Neural cell (in vitro differentiated cells): ENCODE data around the gene C1QTNF7. TPM values are rescaled to one million over a fixed set of nuclear protein-coding genes. Genes with fewer than 3 reads are reported as not detected.

ENCODE experiments used
- H2AFZ ChIP-seq: fragments of 200-600, 300-800 bp; sonication (generic), shearing (Covaris generic); 2 replicates; pipeline ENCODE4 v1.6.0; 2014; ENCODE audit warnings: low read depth, mild to moderate bottlenecking, antibody characterized with exemption, low read length, moderate library complexity
- H3F3A ChIP-seq: fragments of 200-600 bp; shearing (Covaris generic); 2 replicates; pipeline ENCODE4 v1.6.1; 2016; ENCODE audit warnings: mild to moderate bottlenecking, moderate library complexity, mixed read lengths, antibody characterized with exemption, low read length; ENCODE audit not compliant: insufficient read depth, poor library complexity, severe bottlenecking
- H3K27ac ChIP-seq: fragments of 200-600, 300-800 bp; sonication (generic), shearing (Covaris generic); 2 replicates; pipeline ENCODE4 v1.5.1; 2014; ENCODE audit warnings: mild to moderate bottlenecking, low read length, moderate library complexity
- H3K27me3 ChIP-seq: fragments of 300-800, 200-600 bp; sonication (generic), shearing (Covaris generic); 2 replicates; pipeline ENCODE4 v1.6.0; 2014; ENCODE audit warnings: mild to moderate bottlenecking, low read depth, low read length, moderate library complexity; ENCODE audit not compliant: insufficient read depth
- H3K36me3 ChIP-seq: fragments of 300-800, 200-600 bp; sonication (generic), shearing (Covaris generic); 2 replicates; pipeline ENCODE4 v1.5.1; 2014; ENCODE audit warnings: mild to moderate bottlenecking, antibody characterized with exemption, low read length, moderate library complexity; ENCODE audit not compliant: insufficient read depth
- H3K4me2 ChIP-seq: fragments of 300-800, 200-600 bp; sonication (generic), shearing (Covaris generic); 2 replicates; pipeline ENCODE4 v1.6.0; 2014; ENCODE audit warnings: mild to moderate bottlenecking, low read length
- H3K4me3 ChIP-seq: fragments of 300-800, 200-600 bp; sonication (generic), shearing (Covaris generic); 2 replicates; pipeline ENCODE4 v1.5.1; 2014; ENCODE audit warnings: mild to moderate bottlenecking, low read length, moderate library complexity
- H3K79me2 ChIP-seq: fragments of 200-600 bp; shearing (Covaris generic); replicated peaks from 2 replicates; pipeline ENCODE4 v1.6.0; 2014; ENCODE audit warnings: mild to moderate bottlenecking, low read length, moderate library complexity; ENCODE audit not compliant: insufficient read depth
- H3K9ac ChIP-seq: fragments of 300-800, 200-600 bp; sonication (generic), shearing (Covaris generic); 2 replicates; pipeline ENCODE4 v1.6.1; 2016; ENCODE audit warnings: mild to moderate bottlenecking, low read length, mixed read lengths
- H3K9me2 ChIP-seq: fragments of 200-600 bp; shearing (Covaris generic); 2 replicates; pipeline ENCODE4 v1.6.1; 2016; ENCODE audit warnings: mild to moderate bottlenecking, low read length, mixed read lengths; ENCODE audit not compliant: insufficient read depth
- H3K9me3 ChIP-seq: fragments of 200-600, 300-800 bp; sonication (generic), shearing (Covaris generic); 2 replicates; pipeline ENCODE4 v1.6.1; 2016; ENCODE audit warnings: mild to moderate bottlenecking, mixed run types, low read length, moderate library complexity, mixed read lengths
- H4K20me1 ChIP-seq: fragments of 200-600 bp; shearing (Covaris generic); 2 replicates; pipeline ENCODE4 v1.6.1; 2016; ENCODE audit warnings: mild to moderate bottlenecking, mixed run types; ENCODE audit not compliant: insufficient read depth
- EP300 ChIP-seq: fragments of 450-650 bp; conservative IDR thresholded peaks from 2 replicates; pipeline ENCODE4 v1.6.1; 2014; ENCODE audit warnings: antibody characterized with exemption, mild to moderate bottlenecking, moderate library complexity; ENCODE audit not compliant: poor library complexity, severe bottlenecking
- EZH2 ChIP-seq: fragments of 200-600, 300-800 bp; shearing (Covaris generic), sonication (generic); IDR thresholded peaks from 2 replicates; pipeline ENCODE4 v1.6.1; 2014; ENCODE audit warnings: antibody characterized with exemption, low read length, borderline replicate concordance, mild to moderate bottlenecking; ENCODE audit not compliant: insufficient read depth, poor library complexity, severe bottlenecking
- MXI1 ChIP-seq: fragments of 450-650 bp; conservative IDR thresholded peaks from 2 replicates; pipeline ENCODE4 v1.6.1; 2014; ENCODE audit warnings: antibody characterized with exemption, mild to moderate bottlenecking; ENCODE audit not compliant: poor library complexity, severe bottlenecking
- POLR2AphosphoS5 ChIP-seq: IDR thresholded peaks from 2 replicates; pipeline ENCODE4 v1.6.1; 2012
- RAD21 ChIP-seq: fragments of 450-650 bp; conservative IDR thresholded peaks from 2 replicates; pipeline ENCODE4 v1.6.1; 2014; ENCODE audit warnings: antibody characterized with exemption, mild to moderate bottlenecking, moderate library complexity
- SMC3 ChIP-seq: fragments of 450-650 bp; conservative IDR thresholded peaks from 2 replicates; pipeline ENCODE4 v1.6.1; 2014; ENCODE audit warnings: antibody characterized with exemption, mild to moderate bottlenecking, moderate library complexity; ENCODE audit not compliant: poor library complexity
- TAF1 ChIP-seq: IDR thresholded peaks from 2 replicates; pipeline ENCODE4 v1.6.1; 2012; ENCODE audit warnings: low read depth
- polyA plus RNA-seq: library from polyadenylated mRNA; depleted of rRNA; stranded (reverse); fragments of >200 nt; gene quantifications from 2 replicates; pipeline ENCODE4 v1.2.3, GENCODE V29; 2014
- TF ChIP-seq, protein P1 (sequence below): fragments of 450-650 bp; IDR thresholded peaks from 2 replicates; pipeline ENCODE4 v1.5.1; 2014; ENCODE audit warnings: antibody characterized with exemption, mild to moderate bottlenecking, moderate library complexity; ENCODE audit not compliant: poor library complexity, severe bottlenecking
- TF ChIP-seq, protein P2 (sequence below): IDR thresholded peaks from 2 replicates; pipeline ENCODE4 v1.6.1; 2012; ENCODE audit warnings: borderline replicate concordance

C1QTNF7 gene
- polyA plus RNA-seq, 1 donor from 2014 or later: not detected

DNA sequence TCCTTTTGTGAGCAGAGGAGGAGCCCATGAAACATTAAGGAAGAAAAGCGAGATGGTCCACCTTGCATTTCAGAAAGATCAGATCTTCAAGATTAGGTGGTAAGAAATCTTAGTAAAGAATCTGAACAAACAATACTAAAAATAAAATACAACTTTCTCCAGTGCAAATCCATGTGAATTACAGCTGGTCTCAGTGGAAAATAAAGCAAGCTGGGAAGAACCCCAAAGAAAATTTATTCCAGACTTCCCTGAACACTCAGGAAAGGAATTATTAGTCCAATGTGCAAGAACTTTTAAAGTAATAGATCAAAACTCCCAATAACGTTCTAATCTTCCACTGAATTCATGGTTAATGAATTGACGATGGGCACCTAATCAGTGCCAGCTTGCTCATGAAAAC lies 37.3 kb upstream of the C1QTNF7 start:
- Histone ChIP-seq H2AFZ (no peak overlapping the region), H3K79me2 (no peaks in the 10 kb centered on the region), H3K9me2 (no peaks in the 10 kb centered on the region), H4K20me1 (no peaks in the 10 kb centered on the region), H3K27ac (no peak overlapping the region), H3K9ac (no peak overlapping the region), H3F3A (no peaks in the 10 kb centered on the region), H3K9me3 (no peaks in the 10 kb centered on the region), H3K4me3 (no peak overlapping the region), H3K36me3 (no peaks in the 10 kb centered on the region), H3K27me3 (no peaks in the 10 kb centered on the region), H3K4me2 (no peak overlapping the region)
- TF ChIP-seq SMC3 (no peak), EP300 (no peak), TAF1 (no peak), POLR2AphosphoS5 (no peak), RAD21 (no peak), EZH2 (no peak), MXI1 (no peak)
- TF ChIP-seq, protein P1, sequence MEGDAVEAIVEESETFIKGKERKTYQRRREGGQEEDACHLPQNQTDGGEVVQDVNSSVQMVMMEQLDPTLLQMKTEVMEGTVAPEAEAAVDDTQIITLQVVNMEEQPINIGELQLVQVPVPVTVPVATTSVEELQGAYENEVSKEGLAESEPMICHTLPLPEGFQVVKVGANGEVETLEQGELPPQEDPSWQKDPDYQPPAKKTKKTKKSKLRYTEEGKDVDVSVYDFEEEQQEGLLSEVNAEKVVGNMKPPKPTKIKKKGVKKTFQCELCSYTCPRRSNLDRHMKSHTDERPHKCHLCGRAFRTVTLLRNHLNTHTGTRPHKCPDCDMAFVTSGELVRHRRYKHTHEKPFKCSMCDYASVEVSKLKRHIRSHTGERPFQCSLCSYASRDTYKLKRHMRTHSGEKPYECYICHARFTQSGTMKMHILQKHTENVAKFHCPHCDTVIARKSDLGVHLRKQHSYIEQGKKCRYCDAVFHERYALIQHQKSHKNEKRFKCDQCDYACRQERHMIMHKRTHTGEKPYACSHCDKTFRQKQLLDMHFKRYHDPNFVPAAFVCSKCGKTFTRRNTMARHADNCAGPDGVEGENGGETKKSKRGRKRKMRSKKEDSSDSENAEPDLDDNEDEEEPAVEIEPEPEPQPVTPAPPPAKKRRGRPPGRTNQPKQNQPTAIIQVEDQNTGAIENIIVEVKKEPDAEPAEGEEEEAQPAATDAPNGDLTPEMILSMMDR: no peak
- TF ChIP-seq, protein P2, sequence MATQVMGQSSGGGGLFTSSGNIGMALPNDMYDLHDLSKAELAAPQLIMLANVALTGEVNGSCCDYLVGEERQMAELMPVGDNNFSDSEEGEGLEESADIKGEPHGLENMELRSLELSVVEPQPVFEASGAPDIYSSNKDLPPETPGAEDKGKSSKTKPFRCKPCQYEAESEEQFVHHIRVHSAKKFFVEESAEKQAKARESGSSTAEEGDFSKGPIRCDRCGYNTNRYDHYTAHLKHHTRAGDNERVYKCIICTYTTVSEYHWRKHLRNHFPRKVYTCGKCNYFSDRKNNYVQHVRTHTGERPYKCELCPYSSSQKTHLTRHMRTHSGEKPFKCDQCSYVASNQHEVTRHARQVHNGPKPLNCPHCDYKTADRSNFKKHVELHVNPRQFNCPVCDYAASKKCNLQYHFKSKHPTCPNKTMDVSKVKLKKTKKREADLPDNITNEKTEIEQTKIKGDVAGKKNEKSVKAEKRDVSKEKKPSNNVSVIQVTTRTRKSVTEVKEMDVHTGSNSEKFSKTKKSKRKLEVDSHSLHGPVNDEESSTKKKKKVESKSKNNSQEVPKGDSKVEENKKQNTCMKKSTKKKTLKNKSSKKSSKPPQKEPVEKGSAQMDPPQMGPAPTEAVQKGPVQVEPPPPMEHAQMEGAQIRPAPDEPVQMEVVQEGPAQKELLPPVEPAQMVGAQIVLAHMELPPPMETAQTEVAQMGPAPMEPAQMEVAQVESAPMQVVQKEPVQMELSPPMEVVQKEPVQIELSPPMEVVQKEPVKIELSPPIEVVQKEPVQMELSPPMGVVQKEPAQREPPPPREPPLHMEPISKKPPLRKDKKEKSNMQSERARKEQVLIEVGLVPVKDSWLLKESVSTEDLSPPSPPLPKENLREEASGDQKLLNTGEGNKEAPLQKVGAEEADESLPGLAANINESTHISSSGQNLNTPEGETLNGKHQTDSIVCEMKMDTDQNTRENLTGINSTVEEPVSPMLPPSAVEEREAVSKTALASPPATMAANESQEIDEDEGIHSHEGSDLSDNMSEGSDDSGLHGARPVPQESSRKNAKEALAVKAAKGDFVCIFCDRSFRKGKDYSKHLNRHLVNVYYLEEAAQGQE: no peak

DNA sequence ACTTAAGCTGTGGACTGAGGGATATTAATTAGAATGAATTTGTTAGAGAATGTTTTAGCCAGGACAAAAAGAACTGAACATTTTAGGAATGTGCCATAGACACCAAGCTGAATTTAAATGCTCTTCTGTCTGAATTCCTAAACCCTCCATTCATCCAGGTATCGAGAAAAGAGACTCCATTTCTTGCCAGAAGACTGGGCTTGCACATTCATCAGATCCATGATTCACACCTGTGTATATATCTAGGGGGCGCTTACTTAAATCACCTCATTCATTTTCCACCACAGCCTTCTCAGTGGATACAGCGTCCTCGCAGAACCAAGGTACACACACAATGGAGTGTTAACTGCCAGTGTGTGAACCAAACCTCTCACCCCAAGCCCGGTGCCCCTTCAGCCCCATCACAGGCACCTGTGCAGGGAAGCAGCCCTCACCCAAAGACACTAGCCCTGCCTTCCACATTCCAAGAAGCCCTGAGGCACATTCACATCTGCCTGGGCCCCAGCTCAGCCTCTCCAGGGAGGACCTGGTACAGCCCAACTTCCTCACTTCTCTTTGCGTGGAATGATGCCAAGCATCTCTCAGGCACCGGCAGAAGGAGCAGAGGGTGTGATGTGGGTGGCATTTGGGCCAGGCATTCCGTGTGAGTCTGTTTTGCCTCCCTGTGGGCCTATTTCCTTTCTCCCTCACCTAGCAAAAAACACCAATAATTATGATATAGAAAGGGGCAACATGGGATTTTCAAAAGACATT lies 35.6 kb upstream of the C1QTNF7 start:
- H3K27ac ChIP-seq: no peak overlapping the region
- no peak overlapping the region for H2AFZ ChIP-seq
- H3K79me2 ChIP-seq: no peaks in the 10 kb centered on the region
- TF ChIP-seq EP300: no peak
- TF ChIP-seq SMC3: no peak
- TF ChIP-seq MXI1: no peak
- TF ChIP-seq TAF1: no peak
- TF ChIP-seq, protein P1: no peak
- no peak for TF ChIP-seq EZH2
- TF ChIP-seq RAD21: no peak
- H4K20me1 ChIP-seq: no peaks in the 10 kb centered on the region
- no peaks in the 10 kb centered on the region for H3K27me3 ChIP-seq
- no peak overlapping the region for H3K9ac ChIP-seq
- no peak overlapping the region for H3K4me3 ChIP-seq
- H3K4me2 ChIP-seq: no peak overlapping the region
- H3K9me3 ChIP-seq: no peaks in the 10 kb centered on the region
- H3K36me3 ChIP-seq: no peaks in the 10 kb centered on the region
- H3K9me2 ChIP-seq: no peaks in the 10 kb centered on the region
- no peaks in the 10 kb centered on the region for H3F3A ChIP-seq
